HCT116 (cell line): ENCODE data around the gene MTMR1.

Source experiments
- CEBPB ChIP-seq: IDR thresholded peaks from 2 replicates; pipeline ENCODE4 v1.6.1; 2012; ENCODE audit warnings: low read depth
- CTCF ChIP-seq, 3 experiments: fragments of 200-600 bp in 1 of 3; sonication (generic) in 1 of 3; IDR thresholded peaks in 2 of 3; conservative IDR thresholded peaks in 1 of 3; 2 replicates each; pipeline ENCODE4 v1.5.1; 2012 to 2017; ENCODE audit warnings: low read depth in 2 of 3, low read length in 2 of 3, antibody characterized with exemption in 1 of 3, borderline replicate concordance in 1 of 3, control low read depth in 1 of 3, mild to moderate bottlenecking in 1 of 3, mixed read lengths in 1 of 3, mixed run types in 1 of 3, moderate library complexity in 1 of 3; ENCODE audit not compliant: insufficient read depth in 1 of 3
- EZH2 ChIP-seq: fragments of 200-600 bp; sonication (generic); IDR thresholded peaks from 2 replicates; pipeline ENCODE4 v1.6.1; 2017; ENCODE audit warnings: antibody characterized with exemption, mixed run types
- EZH2phosphoT487 ChIP-seq: fragments of 200-600 bp; IDR thresholded peaks from 2 replicates; pipeline ENCODE4 v1.6.1; 2018; ENCODE audit warnings: antibody characterized with exemption, borderline replicate concordance
- JUND ChIP-seq: IDR thresholded peaks from 2 replicates; pipeline ENCODE4 v1.6.1; 2012
- MAX ChIP-seq: IDR thresholded peaks from 2 replicates; pipeline ENCODE4 v1.6.1; 2012
- POLR2A ChIP-seq: IDR thresholded peaks from 2 replicates; pipeline ENCODE4 v1.7.0; 2011; ENCODE audit warnings: borderline replicate concordance; ENCODE audit not compliant: insufficient read depth, insufficient read length; ENCODE audit errors: extremely low read depth
- ZFX ChIP-seq: fragments of 450-650 bp; IDR thresholded peaks from 2 replicates; pipeline ENCODE4 v1.6.1; 2017
- TF ChIP-seq, protein P1 (sequence below): IDR thresholded peaks from 2 replicates; pipeline ENCODE4 v1.6.1; 2011; ENCODE audit warnings: mild to moderate bottlenecking, low read length, moderate library complexity; ENCODE audit not compliant: insufficient replicate concordance; ENCODE audit errors: extremely low read depth

DNA sequence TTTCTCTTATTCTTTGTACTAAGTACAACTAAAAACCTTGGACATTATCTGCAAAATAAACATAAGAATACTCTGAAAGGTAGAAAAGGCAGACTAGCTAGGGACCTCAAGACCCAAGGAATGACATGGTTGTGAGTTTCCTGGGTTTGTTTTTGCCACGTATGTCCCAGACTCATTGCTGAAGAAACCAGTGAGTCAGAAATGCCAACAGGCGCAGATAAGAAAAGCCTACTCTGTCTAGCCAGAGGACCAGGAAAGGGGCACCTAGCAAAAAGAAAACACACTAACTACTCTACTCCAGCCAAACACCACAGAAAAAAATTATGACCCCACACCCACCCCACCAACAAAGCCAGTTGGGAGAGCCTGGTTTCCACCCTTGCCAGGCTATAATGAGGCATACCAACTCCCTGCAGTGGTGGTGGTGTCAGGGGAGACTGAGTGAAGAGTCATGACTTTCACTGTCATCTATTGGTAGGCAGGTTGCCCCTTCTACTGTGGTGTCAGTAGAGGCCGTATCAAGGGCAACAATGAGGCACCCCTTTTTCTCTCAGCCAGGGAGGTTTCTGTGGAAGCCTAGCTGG, 10.9 kb downstream of the MTMR1 start:
- no peak for TF ChIP-seq CTCF (IDR thresholded peaks at IDR 0.05 in 2 of 3, conservative IDR thresholded peaks at IDR 0.05 in 1 of 3; ENCODE audit: borderline replicate concordance in 1 of 3, insufficient read depth in 1 of 3, low read depth in 2 of 3, low read length in 2 of 3)
- no peak for TF ChIP-seq MAX
- no peak for TF ChIP-seq POLR2A
- TF ChIP-seq CEBPB: no peak
- no peak for TF ChIP-seq ZFX
- TF ChIP-seq EZH2phosphoT487: no peak
- TF ChIP-seq JUND: no peak
- TF ChIP-seq, protein P1, sequence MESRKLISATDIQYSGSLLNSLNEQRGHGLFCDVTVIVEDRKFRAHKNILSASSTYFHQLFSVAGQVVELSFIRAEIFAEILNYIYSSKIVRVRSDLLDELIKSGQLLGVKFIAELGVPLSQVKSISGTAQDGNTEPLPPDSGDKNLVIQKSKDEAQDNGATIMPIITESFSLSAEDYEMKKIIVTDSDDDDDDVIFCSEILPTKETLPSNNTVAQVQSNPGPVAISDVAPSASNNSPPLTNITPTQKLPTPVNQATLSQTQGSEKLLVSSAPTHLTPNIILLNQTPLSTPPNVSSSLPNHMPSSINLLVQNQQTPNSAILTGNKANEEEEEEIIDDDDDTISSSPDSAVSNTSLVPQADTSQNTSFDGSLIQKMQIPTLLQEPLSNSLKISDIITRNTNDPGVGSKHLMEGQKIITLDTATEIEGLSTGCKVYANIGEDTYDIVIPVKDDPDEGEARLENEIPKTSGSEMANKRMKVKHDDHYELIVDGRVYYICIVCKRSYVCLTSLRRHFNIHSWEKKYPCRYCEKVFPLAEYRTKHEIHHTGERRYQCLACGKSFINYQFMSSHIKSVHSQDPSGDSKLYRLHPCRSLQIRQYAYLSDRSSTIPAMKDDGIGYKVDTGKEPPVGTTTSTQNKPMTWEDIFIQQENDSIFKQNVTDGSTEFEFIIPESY: no peak
- no peak for TF ChIP-seq EZH2
